Measurements from ENCODE around the gene SBF1.
"Not testable (repeated sequence)": the region's sequence is repeated elsewhere in the genome, so short reads cannot be mapped to it uniquely, and the experiment has no call there.

Gene SBF1

GRCh38 chr22:50398831-50399648 is 75.8 kb downstream of the SBF1 start:
- DNase-seq (ENCODE audit: low spot score), result no peak

- not testable (repeated sequence) for DNase-seq (ENCODE audit: low spot score)
Measured at GRCh38 chr22:50397371-50398060, 77.3 kb downstream of the SBF1 start.

GRCh38 chr22:50396751-50397370 is 78.0 kb downstream of the SBF1 start:
- DNase-seq (ENCODE audit: low spot score), result no peak
